KBM-7 (cell line): ENCODE data around the gene SMAD5.

Experiments used
- DNase-seq: peaks from one replicate; pipeline ENCODE4 v3.0.0-alpha.2; 2015
- in situ Hi-C: fragments of 300-500 bp; cut with MboI; formaldehyde crosslinking; loops from 2 replicates; pipeline ENCODE4 v1.14.3; 2020; ENCODE audit warnings: low sequenced_read_pairs, low pct_unique_long_range_greater_than_20kb, mixed read lengths

The SMAD5 gene

DNA sequence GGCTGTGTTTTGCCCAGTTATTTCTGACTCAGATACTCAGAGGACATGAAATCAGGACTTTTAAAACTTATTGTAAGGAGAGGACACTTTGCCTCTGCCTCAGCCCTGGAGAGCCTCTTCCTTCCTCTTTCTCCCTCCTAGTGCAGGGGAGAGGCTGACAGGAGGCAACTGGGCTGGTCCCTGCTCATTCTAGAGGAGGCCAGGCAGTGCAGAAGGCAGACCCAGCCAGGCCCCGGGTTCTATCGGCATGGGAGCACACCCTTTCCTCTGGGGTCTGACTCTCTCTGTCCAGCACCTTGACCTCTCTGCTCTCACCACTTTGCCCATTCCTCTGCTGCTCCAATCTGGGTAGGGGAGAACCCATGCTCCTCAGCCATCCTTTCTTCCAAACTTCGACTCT is 76.3 kb downstream of the SMAD5 start:
- DNase-seq, result peak; percentile 37
- in situ Hi-C loops, result loop anchor here (25.0 kb wide), 1 partner anchor 322 kb away; the partner anchor contains the start of gene IL9

DNA sequence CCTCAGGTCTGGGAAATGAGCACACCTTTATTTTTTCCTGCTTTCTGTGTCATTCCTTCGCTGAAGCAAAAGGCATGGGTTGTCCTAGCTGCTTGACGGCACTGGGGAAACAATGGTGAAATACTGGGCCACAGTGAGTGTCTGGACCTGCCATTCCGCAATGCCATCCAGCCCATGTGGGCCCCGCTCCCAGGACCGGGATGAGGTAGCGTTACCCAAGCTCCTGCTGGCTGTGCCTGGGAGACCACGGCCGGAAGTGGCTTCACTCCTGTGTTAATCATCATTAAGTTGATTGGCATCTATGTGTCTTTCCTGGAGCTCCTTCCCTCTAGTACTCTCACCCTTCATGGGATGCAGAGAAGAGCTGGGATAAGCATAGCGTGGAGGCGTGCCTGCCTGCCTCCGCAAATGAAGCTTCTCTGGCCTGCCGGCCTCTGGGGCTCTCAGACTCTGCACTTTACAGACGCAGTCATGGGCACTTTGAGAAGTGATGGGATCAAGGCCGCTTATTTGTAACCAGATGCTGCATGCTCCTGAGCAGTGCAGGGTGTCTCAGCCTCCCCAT is 76.8 kb downstream of the SMAD5 start:
- DNase-seq, result no peak
- in situ Hi-C loops, result loop anchor here (25.0 kb wide), 1 partner anchor 322 kb away; the partner anchor contains the start of gene IL9

GRCh38 chr5:136210259-136210658 is 77.6 kb downstream of the SMAD5 start:
- in situ Hi-C loops, result loop anchor here (25.0 kb wide), 1 partner anchor 323 kb away; the partner anchor contains the start of gene IL9
- DNase-seq, result no peak

GRCh38 chr5:136211282-136212040 is 78.8 kb downstream of the SMAD5 start:
- in situ Hi-C loops, result loop anchor here (25.0 kb wide), 1 partner anchor 324 kb away; the partner anchor contains the start of gene IL9
- no peak for DNase-seq

DNA sequence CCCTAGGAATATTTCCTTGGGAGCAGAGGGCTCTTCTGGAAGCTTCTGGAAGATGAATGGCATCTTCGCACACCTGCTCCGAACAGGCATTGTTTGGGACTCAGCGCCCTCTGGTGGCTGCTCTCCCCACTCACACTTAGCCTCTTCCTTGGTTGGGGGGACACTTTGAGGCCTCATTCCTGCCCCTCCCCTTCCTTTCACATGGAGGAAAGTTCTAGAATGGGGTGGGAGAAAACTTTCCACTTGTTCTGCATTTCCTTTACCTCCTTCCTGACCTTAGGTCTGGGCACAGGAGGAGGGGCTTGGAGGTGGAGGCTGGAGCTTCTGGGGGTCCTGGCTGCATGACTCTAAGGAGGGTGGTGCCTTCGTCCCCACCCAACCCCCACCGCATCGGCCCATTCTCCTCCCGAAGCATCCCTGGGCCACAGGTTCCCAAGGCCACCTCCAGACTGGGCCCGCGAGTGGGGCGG is 79.6 kb downstream of the SMAD5 start:
- peak; percentile 56 for DNase-seq
- in situ Hi-C loops, result loop anchor here (25.0 kb wide), 1 partner anchor 325 kb away; the partner anchor contains the start of gene IL9

- in situ Hi-C loops, result loop anchor here (25.0 kb wide), 1 partner anchor 327 kb away; the partner anchor contains the start of gene IL9
- DNase-seq, result no peak
Observed at GRCh38 chr5:136213919-136214493, 81.4 kb downstream of the SMAD5 start.

DNA sequence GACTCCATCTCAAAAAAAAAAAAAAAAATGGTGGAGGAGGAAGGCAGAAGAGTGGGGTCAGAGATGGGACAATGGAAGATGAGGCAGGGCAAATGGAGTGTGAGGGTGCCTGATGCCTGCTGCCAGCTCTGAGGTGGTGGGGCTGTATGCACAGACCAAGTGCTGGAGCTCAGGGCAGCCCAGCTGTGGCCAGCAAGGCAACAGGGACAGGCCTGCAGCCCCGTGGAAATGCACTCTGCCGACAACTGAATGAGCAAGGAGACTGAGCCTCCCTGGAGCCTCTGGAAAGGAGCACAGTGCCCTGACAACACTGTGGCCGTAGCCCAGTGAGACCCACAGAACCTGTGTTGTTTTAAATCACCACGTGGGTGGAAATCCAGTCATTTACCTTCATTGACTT is 83.2 kb downstream of the SMAD5 start:
- in situ Hi-C loops, result loop anchor here (25.0 kb wide), 1 partner anchor 329 kb away; the partner anchor contains the start of gene IL9

DNA sequence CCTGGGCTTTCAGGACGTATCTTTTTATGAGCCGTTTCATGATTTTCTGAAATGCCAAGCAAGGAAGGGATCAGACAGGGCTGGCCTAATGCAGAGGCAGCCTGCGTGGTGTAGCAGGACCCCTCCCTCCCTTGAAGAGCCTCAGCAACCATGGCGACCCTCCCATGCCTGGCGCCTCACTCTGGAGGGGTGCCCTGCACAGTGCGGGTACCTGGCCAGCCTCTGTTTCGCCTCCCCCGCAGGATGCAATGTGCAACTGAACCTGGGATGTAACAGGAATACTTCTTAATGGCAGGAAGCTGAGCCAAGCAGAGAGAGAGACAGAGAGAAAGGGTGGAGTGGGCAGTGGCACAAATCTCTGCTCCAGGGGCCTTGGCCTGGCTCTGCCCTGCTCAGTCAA is 83.6 kb downstream of the SMAD5 start:
- in situ Hi-C loops, result loop anchor here (25.0 kb wide), 1 partner anchor 329 kb away; the partner anchor contains the start of gene IL9
- no peak for DNase-seq

More for the DNA sequence above, 83.2 kb downstream of the SMAD5 start:
- DNase-seq, result no peak

DNA sequence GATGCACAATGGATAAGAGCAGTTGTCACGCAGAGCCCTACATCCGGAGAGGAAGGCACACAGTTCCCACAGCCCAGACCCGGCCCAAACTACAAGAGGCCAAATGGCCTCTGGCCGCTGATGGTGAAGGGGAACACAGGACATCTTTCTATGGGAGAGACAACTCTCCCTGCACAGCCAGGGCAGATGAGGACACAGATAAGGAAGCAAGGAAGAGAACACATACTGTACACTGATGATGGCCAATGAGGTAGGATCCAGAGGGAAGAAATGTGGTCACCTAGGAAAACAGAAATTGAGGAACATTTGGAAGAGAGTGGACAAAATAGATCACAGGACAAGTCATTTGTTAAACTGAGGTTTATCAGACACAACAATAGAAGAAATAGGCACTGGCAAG is 88.7 kb downstream of the SMAD5 start:
- no peak for DNase-seq
- in situ Hi-C loops, result loop anchor here (25.0 kb wide), 1 partner anchor 334 kb away; the partner anchor contains the start of gene IL9

- DNase-seq, result no peak
- in situ Hi-C loops, result loop anchor here (25.0 kb wide), 1 partner anchor 335 kb away; the partner anchor contains the start of gene IL9
Observed at GRCh38 chr5:136222580-136223235, 90.1 kb downstream of the SMAD5 start.

GRCh38 chr5:136225796-136226195 is 93.2 kb downstream of the SMAD5 start:
- in situ Hi-C loops, result no loop called here
- no peak for DNase-seq

DNA sequence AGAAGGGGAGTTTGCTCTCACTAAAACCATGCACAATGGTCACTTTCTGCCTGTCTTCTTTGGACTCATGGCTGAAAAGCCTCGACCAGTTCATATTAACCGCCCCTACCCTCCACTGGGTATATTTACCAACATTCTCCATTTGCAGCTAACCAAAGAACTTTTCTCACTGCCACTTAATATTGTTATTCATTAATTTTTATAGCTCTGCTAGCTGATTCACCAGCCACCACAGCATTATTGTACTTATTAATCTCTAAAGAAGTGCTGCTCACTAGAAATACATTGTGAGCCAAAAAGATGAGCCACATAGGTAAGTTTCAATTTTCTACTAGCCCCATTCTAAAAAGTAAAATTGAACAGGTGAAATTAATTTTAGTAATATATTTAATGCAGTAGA is 93.8 kb downstream of the SMAD5 start:
- DNase-seq, result no peak
- in situ Hi-C loops, result no loop called here

DNA sequence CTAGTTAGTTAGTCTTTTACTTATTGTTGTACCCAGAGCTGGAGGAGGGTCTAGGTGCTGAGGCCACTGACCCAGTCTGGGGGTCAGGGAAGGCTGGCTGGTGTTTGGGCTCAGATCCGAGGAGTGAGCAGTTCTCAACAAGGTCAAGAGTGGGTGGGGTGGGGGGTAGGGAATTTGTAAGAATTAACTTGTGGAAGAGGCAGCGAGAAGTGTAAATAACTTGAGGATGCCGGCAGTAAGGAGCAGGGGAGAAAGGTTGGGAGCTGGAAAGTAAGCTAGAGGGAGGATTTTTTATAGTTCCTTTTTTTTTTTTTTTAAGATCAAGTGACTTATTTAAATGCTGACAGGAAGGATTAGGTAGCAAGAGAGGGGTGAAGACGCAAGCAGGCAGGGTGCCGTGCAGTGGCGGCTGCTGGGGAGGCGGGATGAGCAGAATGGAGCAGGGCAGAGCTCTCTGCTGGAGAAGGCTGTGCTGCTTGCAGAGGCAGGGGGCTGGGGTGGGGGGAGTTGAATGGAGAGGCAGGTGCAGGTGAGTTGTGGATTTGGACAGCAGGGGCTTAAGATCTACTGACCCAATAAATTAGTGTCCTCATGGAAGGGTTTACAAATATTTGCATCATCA is 95.6 kb downstream of the SMAD5 start:
- in situ Hi-C loops, result no loop called here
- DNase-seq, result peak; percentile 4

GRCh38 chr5:136230176-136230575 is 97.5 kb downstream of the SMAD5 start:
- DNase-seq, result no peak
- in situ Hi-C loops, result no loop called here

- in situ Hi-C loops, result no loop called here
- DNase-seq, result no peak
Observed at GRCh38 chr5:136232316-136232715, 99.7 kb downstream of the SMAD5 start.
